ENCODE results near the gene CYRIA.

The CYRIA gene

GRCh38 chr2:16665748-16666448, at the start of gene CYRIA:
Gene CYRIA (minus strand): TSS chr2:16665834. CDS start chr2:16588119, 77,715 bp downstream.
- DNase-seq = peak; percentile 24

- no peak for DNase-seq
Measured at GRCh38 chr2:16713011-16713423, 47.4 kb upstream of the CYRIA start.

- DNase-seq = peak; percentile 6
Measured at GRCh38 chr2:16709769-16710168, 44.1 kb upstream of the CYRIA start.

- DNase-seq = no peak
Measured at GRCh38 chr2:16708173-16708572, 42.5 kb upstream of the CYRIA start.

- DNase-seq = no peak
Measured at GRCh38 chr2:16707014-16707623, 41.5 kb upstream of the CYRIA start.

- DNase-seq = no peak
Measured at GRCh38 chr2:16700551-16701259, 35.1 kb upstream of the CYRIA start.

GRCh38 chr2:16693854-16694253, 28.2 kb upstream of the CYRIA start:
- no peak for DNase-seq

GRCh38 chr2:16691261-16691660, 25.6 kb upstream of the CYRIA start:
- DNase-seq = no peak

- DNase-seq = no peak
Measured at GRCh38 chr2:16687955-16688354, 22.3 kb upstream of the CYRIA start.

- DNase-seq = no peak
Measured at GRCh38 chr2:16687222-16687621, 21.6 kb upstream of the CYRIA start.

GRCh38 chr2:16686641-16687040, 21.0 kb upstream of the CYRIA start:
- no peak for DNase-seq

GRCh38 chr2:16685340-16685715, 19.7 kb upstream of the CYRIA start:
- DNase-seq = no peak

- DNase-seq = no peak
Measured at GRCh38 chr2:16684676-16685339, 19.2 kb upstream of the CYRIA start.

GRCh38 chr2:16683576-16683975, 17.9 kb upstream of the CYRIA start:
- no peak for DNase-seq

- no peak for DNase-seq
Measured at GRCh38 chr2:16682431-16683118, 16.9 kb upstream of the CYRIA start.

- no peak for DNase-seq
Measured at GRCh38 chr2:16680781-16681180, 15.1 kb upstream of the CYRIA start.

GRCh38 chr2:16680304-16680703, 14.7 kb upstream of the CYRIA start:
- DNase-seq = no peak

GRCh38 chr2:16678964-16679363, 13.3 kb upstream of the CYRIA start:
- DNase-seq = no peak

- DNase-seq = no peak
Measured at GRCh38 chr2:16677875-16678274, 12.2 kb upstream of the CYRIA start.

- no peak for DNase-seq
Measured at GRCh38 chr2:16675781-16676180, 10.1 kb upstream of the CYRIA start.

GRCh38 chr2:16674154-16674553, 8.5 kb upstream of the CYRIA start:
- no peak for DNase-seq

- peak; percentile 39 for DNase-seq
Measured at GRCh38 chr2:16671760-16672159, 6.1 kb upstream of the CYRIA start.

GRCh38 chr2:16669388-16669787, 3.8 kb upstream of the CYRIA start:
- DNase-seq = no peak

Measured in hematopoietic multipotent progenitor cell treated with erythropoietin and hydrocortisone succinate and interleukin-3 and kit ligand, for 8 days (in vitro differentiated cells).